ENCODE results near the gene NRG2.

GRCh38 chr5:139867581-139867980, 175.5 kb downstream of the NRG2 start:
- TF ChIP-seq CTCF (IDR thresholded peaks at IDR 0.05): no peak
- no peak for TF ChIP-seq POLR2A (IDR thresholded peaks at IDR 0.05)

Data from ovary (tissue), 3 donors.